Gastrocnemius medialis (tissue), 4 donors: Measurements from ENCODE around the gene CDH2. TPM values are rescaled to one million over a fixed set of nuclear protein-coding genes. Genes with fewer than 3 reads are reported as not detected.

Experiments
- ATAC-seq, 2 donors: fragments of 150-250 bp; one replicate each; pipeline ENCODE4 v1.9.1; 2016
- DNase-seq, 2 donors: peaks; one replicate each; pipeline ENCODE4 v3.0.0-alpha.2; 2019
- H3K27ac ChIP-seq, 4 donors: fragments of 200-600 bp; sonication (generic); 1 replicate in 1 of 4; 2 replicates in 3 of 4; pipeline ENCODE4 v1.5.1; 2016 to 2018; ENCODE audit warnings: mild to moderate bottlenecking in 2 of 4, moderate library complexity in 1 of 4
- H3K27me3 ChIP-seq, 3 donors: fragments of 200-600 bp; sonication (generic) in 2 of 3; 1 replicate in 1 of 3; 2 replicates in 2 of 3; pipeline versions ENCODE4 v1.5.1 to v1.6.0; 2016 to 2019; ENCODE audit warnings: mild to moderate bottlenecking in 1 of 3, moderate library complexity in 1 of 3
- H3K36me3 ChIP-seq, 2 donors: fragments of 200-600 bp; sonication (generic) in 1 of 2; one replicate each; pipeline ENCODE4 v1.5.1; 2017 to 2018
- H3K4me1 ChIP-seq, 2 donors: fragments of 200-600 bp; sonication (generic) in 1 of 2; one replicate each; pipeline ENCODE4 v1.5.1; 2016 to 2017; ENCODE audit warnings: mild to moderate bottlenecking in 2 of 2
- H3K4me3 ChIP-seq, 4 donors: fragments of 200-600 bp; sonication (generic) in 3 of 4; 1 replicate in 1 of 4; 2 replicates in 3 of 4; pipeline ENCODE4 v1.5.1; 2016 to 2019; ENCODE audit warnings: mild to moderate bottlenecking in 2 of 4
- H3K9me3 ChIP-seq, 3 donors: fragments of 200-600 bp; sonication (generic) in 2 of 3; 1 replicate in 1 of 3; 2 replicates in 2 of 3; pipeline ENCODE4 v1.5.1; 2016 to 2019
- POLR2A ChIP-seq, 2 donors: fragments of 450-650 bp; IDR thresholded peaks; one replicate each; pipeline ENCODE4 v1.6.1; 2017; ENCODE audit warnings: antibody characterized with exemption in 2 of 2, mild to moderate bottlenecking in 2 of 2, moderate library complexity in 2 of 2
- in situ Hi-C, 4 donors: fragments of 200-750 bp; cut with MboI; loops; one replicate each; pipeline versions ENCODE4 v1.15.0 to v1.8.0; 2017; ENCODE audit warnings: low sequenced_read_pairs in 4 of 4
- intact Hi-C: fragments of 100-400 bp; cut with DNase I; formaldehyde crosslinking; loops from one replicate; pipeline ENCODE4 v1.15.1; 2023; ENCODE audit warnings: low total_unique reads
- total RNA-seq, 4 donors: library from RNA; depleted of rRNA; stranded (reverse); fragments of >200 nt; gene quantifications; one replicate each; pipeline versions ENCODE4 v1.1.0 to v1.2.3, GENCODE V29; 2016
- TF ChIP-seq, protein P1 (sequence below), 5 experiments: fragments of 450-650 bp in 3 of 5; fragments of 200-600 bp in 2 of 5; sonication (generic) in 2 of 5; IDR thresholded peaks in 4 of 5; conservative IDR thresholded peaks in 1 of 5; 1 replicate in 4 of 5; 2 replicates in 1 of 5; pipeline ENCODE4 v1.5.1; 2016 to 2019; ENCODE audit warnings: antibody characterized with exemption in 5 of 5, mild to moderate bottlenecking in 3 of 5, moderate library complexity in 3 of 5

Gene CDH2
- total RNA-seq, 4 donors from 2014 or later: 0.38 to 0.62 (median 0.51) TPM; not detected in 1

DNA sequence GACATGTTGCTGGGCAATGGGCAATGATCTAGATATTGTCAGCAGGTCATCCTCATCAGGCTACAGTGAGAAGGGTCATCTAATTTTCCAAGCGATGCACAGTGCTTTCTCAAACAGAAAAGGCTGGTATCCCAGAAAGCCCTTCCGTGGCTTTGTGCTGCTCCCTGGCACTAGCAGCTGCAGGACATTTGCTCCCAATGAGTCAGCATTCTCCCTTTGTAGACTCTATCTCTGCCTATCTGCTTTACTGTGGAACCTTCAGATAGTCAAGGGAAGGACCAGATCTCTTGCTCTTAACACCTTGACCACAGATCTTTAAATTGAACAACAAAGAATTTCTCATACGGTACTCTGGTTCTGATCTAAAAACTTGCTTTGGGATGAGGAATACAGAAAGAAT lies 101.4 kb downstream of the CDH2 start:
- Histone ChIP-seq H3K9me3 (no peaks in the 10 kb centered on the region), H3K27me3 (no peaks in the 10 kb centered on the region), H3K27ac (no peak overlapping the region), H3K4me1 (no peaks in the 10 kb centered on the region), H3K36me3 (no peaks in the 10 kb centered on the region), H3K4me3 (no peak overlapping the region)
- in situ Hi-C loops: no loop called here
- ATAC-seq (no peak), DNase-seq (no peak)
- intact Hi-C loops: no loop called here
- no peak for TF ChIP-seq POLR2A (IDR thresholded peaks at IDR 0.05)
- TF ChIP-seq, protein P1, sequence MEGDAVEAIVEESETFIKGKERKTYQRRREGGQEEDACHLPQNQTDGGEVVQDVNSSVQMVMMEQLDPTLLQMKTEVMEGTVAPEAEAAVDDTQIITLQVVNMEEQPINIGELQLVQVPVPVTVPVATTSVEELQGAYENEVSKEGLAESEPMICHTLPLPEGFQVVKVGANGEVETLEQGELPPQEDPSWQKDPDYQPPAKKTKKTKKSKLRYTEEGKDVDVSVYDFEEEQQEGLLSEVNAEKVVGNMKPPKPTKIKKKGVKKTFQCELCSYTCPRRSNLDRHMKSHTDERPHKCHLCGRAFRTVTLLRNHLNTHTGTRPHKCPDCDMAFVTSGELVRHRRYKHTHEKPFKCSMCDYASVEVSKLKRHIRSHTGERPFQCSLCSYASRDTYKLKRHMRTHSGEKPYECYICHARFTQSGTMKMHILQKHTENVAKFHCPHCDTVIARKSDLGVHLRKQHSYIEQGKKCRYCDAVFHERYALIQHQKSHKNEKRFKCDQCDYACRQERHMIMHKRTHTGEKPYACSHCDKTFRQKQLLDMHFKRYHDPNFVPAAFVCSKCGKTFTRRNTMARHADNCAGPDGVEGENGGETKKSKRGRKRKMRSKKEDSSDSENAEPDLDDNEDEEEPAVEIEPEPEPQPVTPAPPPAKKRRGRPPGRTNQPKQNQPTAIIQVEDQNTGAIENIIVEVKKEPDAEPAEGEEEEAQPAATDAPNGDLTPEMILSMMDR (IDR thresholded peaks at IDR 0.05 in 4 of 5, conservative IDR thresholded peaks at IDR 0.05 in 1 of 5): no peak

DNA sequence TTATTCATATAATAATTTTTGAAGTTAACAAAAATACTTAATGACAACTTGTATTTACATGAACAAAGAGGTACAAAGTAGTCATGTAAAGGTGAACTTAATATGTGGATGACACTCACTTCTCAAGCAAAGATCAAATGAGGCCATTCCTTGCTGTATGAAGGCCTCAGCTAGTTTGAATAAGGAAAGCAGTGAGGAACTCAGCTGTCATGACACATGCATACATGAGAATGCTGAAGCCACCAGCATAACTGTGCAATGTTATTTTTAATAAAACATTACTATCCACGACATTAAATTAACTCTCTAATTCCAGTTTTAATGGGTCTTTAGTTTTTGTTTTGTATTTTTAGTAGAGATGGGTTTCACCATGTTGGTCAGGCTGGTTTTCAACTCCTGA lies 102.9 kb downstream of the CDH2 start:
- intact Hi-C loops: no loop called here

DNA sequence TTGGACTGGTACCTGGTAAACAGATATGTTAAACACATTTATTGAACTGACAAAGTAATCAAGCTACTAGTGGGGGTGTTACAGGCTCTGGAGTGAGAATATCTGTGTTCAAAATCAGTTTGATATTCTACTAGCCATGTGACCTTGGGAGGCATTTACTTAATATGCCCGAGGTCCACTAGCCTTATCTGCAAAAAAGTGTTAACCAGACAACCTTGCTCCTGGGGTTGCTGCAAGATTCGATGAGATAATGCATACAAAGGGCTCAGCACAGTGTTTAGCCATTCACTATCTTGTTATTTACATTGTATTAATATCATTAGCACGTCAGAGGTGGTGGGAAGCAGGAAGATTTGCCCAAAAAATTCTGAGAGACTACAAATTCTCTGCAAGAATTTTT lies 103.3 kb downstream of the CDH2 start:
- Histone ChIP-seq H3K27me3 (no peaks in the 10 kb centered on the region), H3K4me1 (no peaks in the 10 kb centered on the region), H3K27ac (no peak overlapping the region), H3K4me3 (no peak overlapping the region), H3K9me3 (no peaks in the 10 kb centered on the region), H3K36me3 (no peaks in the 10 kb centered on the region)
- no peak for DNase-seq
- TF ChIP-seq, protein P1 (IDR thresholded peaks at IDR 0.05 in 4 of 5, conservative IDR thresholded peaks at IDR 0.05 in 1 of 5): no peak
- TF ChIP-seq POLR2A (IDR thresholded peaks at IDR 0.05): no peak
- no peak for ATAC-seq
- intact Hi-C loops: no loop called here
- in situ Hi-C loops: no loop called here

More for the DNA sequence above, 102.9 kb downstream of the CDH2 start:
- H3K9me3 ChIP-seq: no peaks in the 10 kb centered on the region
- DNase-seq (no peak), ATAC-seq (no peak)
- no peak overlapping the region for H3K27ac ChIP-seq
- TF ChIP-seq, protein P1 (IDR thresholded peaks at IDR 0.05 in 4 of 5, conservative IDR thresholded peaks at IDR 0.05 in 1 of 5): no peak
- TF ChIP-seq POLR2A (IDR thresholded peaks at IDR 0.05): no peak
- no peaks in the 10 kb centered on the region for H3K36me3 ChIP-seq
- in situ Hi-C loops: no loop called here
- no peaks in the 10 kb centered on the region for H3K4me1 ChIP-seq
- H3K4me3 ChIP-seq: no peak overlapping the region
- H3K27me3 ChIP-seq: no peaks in the 10 kb centered on the region

DNA sequence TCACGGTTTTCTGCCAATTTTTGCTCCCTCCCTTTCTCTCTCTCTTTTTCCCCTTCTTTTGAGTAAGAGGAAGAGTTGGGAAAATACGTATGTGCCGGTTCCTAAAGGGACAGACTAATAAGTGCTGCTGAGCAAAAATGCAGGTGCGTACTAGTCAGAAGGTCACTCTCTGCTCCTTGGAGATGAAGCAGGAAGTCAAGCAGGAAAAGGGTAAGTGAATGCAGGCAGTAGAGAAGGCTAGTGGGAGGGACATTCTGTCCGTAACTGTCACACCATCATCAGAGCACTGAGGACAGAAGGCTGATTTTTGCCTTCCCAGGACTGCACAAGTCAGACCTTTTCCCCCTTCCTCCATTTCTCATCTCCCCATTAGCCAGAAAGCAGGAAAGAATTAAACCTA lies 105.7 kb downstream of the CDH2 start:
- H3K9me3 ChIP-seq: no peaks in the 10 kb centered on the region
- in situ Hi-C loops: no loop called here
- TF ChIP-seq POLR2A (IDR thresholded peaks at IDR 0.05): no peak
- TF ChIP-seq, protein P1 (IDR thresholded peaks at IDR 0.05 in 4 of 5, conservative IDR thresholded peaks at IDR 0.05 in 1 of 5): no peak
- no peak for DNase-seq
- no peak for ATAC-seq
- H3K27me3 ChIP-seq: no peaks in the 10 kb centered on the region
- no peaks in the 10 kb centered on the region for H3K4me1 ChIP-seq
- H3K4me3 ChIP-seq: no peak overlapping the region
- H3K27ac ChIP-seq: no peak overlapping the region
- intact Hi-C loops: no loop called here
- H3K36me3 ChIP-seq: no peaks in the 10 kb centered on the region

DNA sequence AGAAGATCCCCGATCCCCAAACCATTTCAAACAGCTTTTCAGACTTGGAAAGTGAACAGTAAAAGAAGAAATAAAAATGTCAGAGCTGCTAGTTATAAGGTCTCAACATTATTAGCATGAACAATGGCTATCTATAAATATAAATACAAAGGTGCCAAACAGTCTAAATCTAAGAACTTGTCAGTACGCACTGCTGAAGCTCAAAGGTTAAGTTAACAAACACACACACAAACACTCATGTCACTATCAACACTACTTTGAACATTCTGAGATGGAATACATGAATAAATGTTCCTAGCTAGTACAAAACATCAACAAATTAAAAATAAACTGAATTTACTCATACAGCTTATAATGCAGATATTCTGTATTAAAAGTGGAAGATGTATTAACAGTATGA lies 108.7 kb downstream of the CDH2 start:
- Histone ChIP-seq H3K9me3 (no peaks in the 10 kb centered on the region), H3K27me3 (no peaks in the 10 kb centered on the region), H3K4me1 (no peaks in the 10 kb centered on the region), H3K36me3 (no peaks in the 10 kb centered on the region), H3K4me3 (no peak overlapping the region), H3K27ac (no peak overlapping the region)
- in situ Hi-C loops (no loop called here), intact Hi-C loops (no loop called here)
- no peak for DNase-seq
- no peak for TF ChIP-seq POLR2A (IDR thresholded peaks at IDR 0.05)
- TF ChIP-seq, protein P1 (IDR thresholded peaks at IDR 0.05 in 4 of 5, conservative IDR thresholded peaks at IDR 0.05 in 1 of 5): no peak
- no peak for ATAC-seq
